ENCODE measurements around the gene PLPP7. TPM values are rescaled to one million over a fixed set of nuclear protein-coding genes. Genes with fewer than 3 reads are reported as not detected.
"Not testable (repeated sequence)": the region's sequence is repeated elsewhere in the genome, so short reads cannot be mapped to it uniquely, and the experiment has no call there.

Gene PLPP7
- total RNA-seq, 2 experiments from 2014 or later: 0.42 to 0.65 TPM

DNA sequence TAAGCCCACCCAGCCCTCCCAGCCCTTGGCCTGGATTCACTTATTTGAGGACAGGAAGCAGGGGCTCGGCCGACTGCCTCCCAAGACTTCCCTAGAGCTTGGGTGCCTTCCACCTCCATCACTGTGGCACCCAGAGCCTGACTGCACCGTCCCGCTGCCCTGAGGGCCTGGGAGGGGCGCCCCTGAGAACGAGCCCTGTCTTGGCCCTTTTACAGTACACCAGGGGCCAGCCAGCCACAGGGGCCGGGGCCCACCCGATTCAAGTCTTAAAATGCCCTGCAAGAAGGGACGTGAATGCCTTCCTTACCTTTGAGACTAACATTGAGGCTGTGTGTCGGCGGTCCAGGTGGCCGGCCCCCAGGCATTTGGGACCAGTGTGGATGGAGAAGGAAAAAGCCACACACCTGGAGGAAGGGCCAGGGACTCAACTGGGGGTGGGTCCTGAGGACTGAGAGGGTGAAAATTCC lies 30.1 kb upstream of the PLPP7 start:
- no peak for DNase-seq
- H3K9me3 Mint-ChIP-seq: no peaks in the 10 kb centered on the region
- POLR2A ChIA-PET: interaction anchor here (14.6 kb wide), 1 partner anchor 11 kb away, joined by 594 read pairs; the partner anchor contains the start of gene FAM78A
- ATAC-seq (ENCODE audit: low read depth): no peak
- peak overlapping the region; percentile 60 for H3K27ac Mint-ChIP-seq
- H3K27me3 Mint-ChIP-seq: no peaks in the 10 kb centered on the region
- H3K4me3 Mint-ChIP-seq: no peak overlapping the region
- peaks cover 48% of the 10 kb centered on the region for H3K4me1 Mint-ChIP-seq
- H3K36me3 Mint-ChIP-seq: peaks cover 34% of the 10 kb centered on the region

DNA sequence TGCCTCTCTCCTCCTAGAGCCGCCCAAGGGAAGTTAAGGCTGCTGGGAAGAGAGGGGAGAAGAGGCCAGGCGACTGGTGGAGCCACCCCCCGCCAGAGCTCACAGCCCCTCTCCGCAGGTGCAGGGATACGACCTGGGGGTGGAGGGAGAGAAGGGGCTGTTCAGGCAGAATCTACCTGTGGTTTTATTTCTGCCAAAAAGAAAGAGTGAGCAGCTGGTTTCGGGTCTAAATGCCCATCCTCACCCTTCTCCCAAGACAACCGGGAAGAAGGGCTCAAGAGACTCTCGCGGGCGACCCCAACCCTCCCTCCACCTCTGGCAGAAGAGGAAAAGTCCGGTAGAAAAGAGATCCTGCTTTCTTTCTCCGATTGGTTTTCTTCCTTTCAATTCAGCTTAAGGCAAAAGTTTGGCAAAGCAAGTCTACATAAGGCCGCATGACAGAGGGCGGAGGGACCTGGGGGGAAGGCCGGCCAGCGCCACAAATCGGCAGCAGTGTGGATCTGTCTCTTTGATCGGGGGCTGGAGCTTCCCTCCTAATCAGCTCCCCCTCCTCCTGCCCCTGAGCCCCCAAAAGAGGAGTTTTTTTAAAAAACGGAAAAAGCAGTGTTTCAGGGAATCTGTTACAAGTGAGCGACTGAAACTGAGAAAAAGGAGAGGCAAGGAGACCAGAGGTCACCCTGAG lies 29.5 kb upstream of the PLPP7 start:
- Mint-ChIP-seq H3K4me1 (peaks cover 51% of the 10 kb centered on the region), H3K36me3 (peaks cover 39% of the 10 kb centered on the region), H3K4me3 (no peak overlapping the region), H3K9me3 (no peaks in the 10 kb centered on the region), H3K27me3 (no peaks in the 10 kb centered on the region), H3K27ac (peak overlapping the region; percentile 43)
- POLR2A ChIA-PET: interaction anchor here (14.6 kb wide), 1 partner anchor 10 kb away, joined by 594 read pairs; the partner anchor contains the start of gene FAM78A
- ATAC-seq (ENCODE audit: low read depth) (no peak), DNase-seq (no peak)

DNA sequence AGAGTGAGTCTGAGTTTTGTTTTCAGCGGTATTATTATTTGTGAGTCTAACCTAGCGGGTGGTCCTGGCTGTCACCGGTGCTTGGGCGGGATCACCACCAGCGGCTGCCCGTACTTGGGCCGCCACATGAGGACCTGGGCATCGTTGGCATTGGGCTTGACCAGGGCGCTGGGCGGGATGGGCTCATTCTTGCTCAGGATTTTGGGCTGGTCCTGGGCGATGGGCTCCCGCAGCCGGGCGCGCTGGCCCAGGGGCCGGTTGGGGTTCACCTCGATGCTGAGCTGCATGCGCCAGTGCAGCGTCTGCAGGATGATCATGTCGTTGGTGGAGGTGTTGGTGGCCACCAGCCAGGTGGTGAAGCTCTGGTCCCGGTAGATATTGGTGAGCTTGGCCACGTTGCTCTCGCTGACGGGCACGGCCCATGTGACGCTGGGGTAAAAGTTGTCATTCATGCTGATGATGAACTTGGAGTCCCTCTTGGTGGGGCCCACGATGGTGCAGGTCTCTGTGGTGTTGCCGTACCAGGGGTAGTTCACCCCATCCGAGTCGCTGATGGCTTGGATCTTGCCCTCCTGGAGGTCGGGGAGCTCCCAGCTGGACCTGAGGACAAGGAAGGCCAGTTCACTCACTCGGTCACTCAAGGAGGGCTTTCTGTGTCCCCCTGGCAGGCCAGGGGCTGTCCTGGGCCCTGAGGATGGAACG lies 28.6 kb upstream of the PLPP7 start:
- POLR2A ChIA-PET: interaction anchor here (0.6 to 14.6 kb wide), 4 partner anchors 7 to 138 kb away, joined by 3 to 594 read pairs (median 4); partner anchors contain the start of gene FAM78A
- H3K27ac Mint-ChIP-seq: peak overlapping the region; percentile 43
- peaks cover 41% of the 10 kb centered on the region for H3K36me3 Mint-ChIP-seq
- no peaks in the 10 kb centered on the region for H3K27me3 Mint-ChIP-seq
- no peak for DNase-seq
- no peak for ATAC-seq (ENCODE audit: low read depth)
- no peak overlapping the region for H3K4me3 Mint-ChIP-seq
- no peaks in the 10 kb centered on the region for H3K9me3 Mint-ChIP-seq
- peaks cover 49% of the 10 kb centered on the region for H3K4me1 Mint-ChIP-seq

GRCh38 chr9:131262327-131263032 lies 27.0 kb upstream of the PLPP7 start:
- DNase-seq: no peak
- peak overlapping the region; percentile 58 for H3K4me3 Mint-ChIP-seq
- H3K36me3 Mint-ChIP-seq: peaks cover 44% of the 10 kb centered on the region
- no peaks in the 10 kb centered on the region for H3K9me3 Mint-ChIP-seq
- H3K27ac Mint-ChIP-seq: peak overlapping the region; percentile 75
- POLR2A ChIA-PET: interaction anchor here (0.6 to 14.7 kb wide), 6 partner anchors 7 to 138 kb away, joined by 3 to 594 read pairs (median 10); partner anchors contain the start of gene FAM78A
- H3K4me1 Mint-ChIP-seq: peaks cover 54% of the 10 kb centered on the region
- H3K27me3 Mint-ChIP-seq: no peaks in the 10 kb centered on the region
- ATAC-seq (ENCODE audit: low read depth): no peak

- not testable (repeated sequence) for H3K27me3 Mint-ChIP-seq; ATAC-seq (ENCODE audit: low read depth); H3K9me3 Mint-ChIP-seq; DNase-seq
- Mint-ChIP-seq H3K36me3 (peaks cover 43% of the 10 kb centered on the region), H3K4me1 (peaks cover 50% of the 10 kb centered on the region), H3K4me3 (peak overlapping the region; percentile 58), H3K27ac (peak overlapping the region; percentile 75)
- POLR2A ChIA-PET: interaction anchor here (1.2 to 14.7 kb wide), 4 partner anchors 8 to 16 kb away, joined by 5 to 594 read pairs (median 10); no protein-coding TSS in a partner anchor
Measured at GRCh38 chr9:131263033-131263343, 26.5 kb upstream of the PLPP7 start.

DNA sequence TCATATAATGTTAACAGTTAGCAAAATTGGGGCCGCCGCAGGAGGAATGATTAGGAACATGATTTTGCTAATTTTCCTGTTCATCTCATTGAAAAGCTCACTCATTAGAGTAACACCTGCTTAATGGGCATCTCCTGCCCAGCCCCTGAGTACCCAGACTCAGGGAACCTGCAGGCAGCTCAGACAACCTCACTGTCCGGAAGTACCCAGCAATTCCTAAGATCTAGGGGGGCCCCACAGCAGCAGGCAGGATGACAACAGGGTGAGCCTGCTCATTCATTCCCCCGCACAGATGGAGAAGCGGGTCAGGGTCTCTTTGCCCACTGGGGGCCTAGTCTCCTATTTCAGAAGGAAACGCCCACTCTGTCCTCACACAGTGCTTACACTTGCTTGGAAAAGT lies 25.8 kb upstream of the PLPP7 start:
- peaks cover 47% of the 10 kb centered on the region for H3K4me1 Mint-ChIP-seq
- ATAC-seq (ENCODE audit: low read depth) (no peak), DNase-seq (no peak)
- H3K27ac Mint-ChIP-seq: peak overlapping the region; percentile 99
- no peaks in the 10 kb centered on the region for H3K27me3 Mint-ChIP-seq
- H3K4me3 Mint-ChIP-seq: peak overlapping the region; percentile 100
- POLR2A ChIA-PET: interaction anchor here (1.0 to 14.7 kb wide), 6 partner anchors 8 to 26 kb away, joined by 3 to 594 read pairs (median 6); no protein-coding TSS in a partner anchor
- no peaks in the 10 kb centered on the region for H3K9me3 Mint-ChIP-seq
- peaks cover 40% of the 10 kb centered on the region for H3K36me3 Mint-ChIP-seq

GRCh38 chr9:131264231-131264630 lies 25.3 kb upstream of the PLPP7 start:
- no peaks in the 10 kb centered on the region for H3K9me3 Mint-ChIP-seq
- POLR2A ChIA-PET: interaction anchor here (1.0 to 14.7 kb wide), 6 partner anchors 8 to 26 kb away, joined by 3 to 594 read pairs (median 6); no protein-coding TSS in a partner anchor
- H3K4me3 Mint-ChIP-seq: peak overlapping the region; percentile 100
- DNase-seq (peak; percentile 55), ATAC-seq (ENCODE audit: low read depth) (peak; percentile 13)
- H3K27me3 Mint-ChIP-seq: no peaks in the 10 kb centered on the region
- peaks cover 40% of the 10 kb centered on the region for H3K36me3 Mint-ChIP-seq
- H3K27ac Mint-ChIP-seq: peak overlapping the region; percentile 99
- peaks cover 48% of the 10 kb centered on the region for H3K4me1 Mint-ChIP-seq

DNA sequence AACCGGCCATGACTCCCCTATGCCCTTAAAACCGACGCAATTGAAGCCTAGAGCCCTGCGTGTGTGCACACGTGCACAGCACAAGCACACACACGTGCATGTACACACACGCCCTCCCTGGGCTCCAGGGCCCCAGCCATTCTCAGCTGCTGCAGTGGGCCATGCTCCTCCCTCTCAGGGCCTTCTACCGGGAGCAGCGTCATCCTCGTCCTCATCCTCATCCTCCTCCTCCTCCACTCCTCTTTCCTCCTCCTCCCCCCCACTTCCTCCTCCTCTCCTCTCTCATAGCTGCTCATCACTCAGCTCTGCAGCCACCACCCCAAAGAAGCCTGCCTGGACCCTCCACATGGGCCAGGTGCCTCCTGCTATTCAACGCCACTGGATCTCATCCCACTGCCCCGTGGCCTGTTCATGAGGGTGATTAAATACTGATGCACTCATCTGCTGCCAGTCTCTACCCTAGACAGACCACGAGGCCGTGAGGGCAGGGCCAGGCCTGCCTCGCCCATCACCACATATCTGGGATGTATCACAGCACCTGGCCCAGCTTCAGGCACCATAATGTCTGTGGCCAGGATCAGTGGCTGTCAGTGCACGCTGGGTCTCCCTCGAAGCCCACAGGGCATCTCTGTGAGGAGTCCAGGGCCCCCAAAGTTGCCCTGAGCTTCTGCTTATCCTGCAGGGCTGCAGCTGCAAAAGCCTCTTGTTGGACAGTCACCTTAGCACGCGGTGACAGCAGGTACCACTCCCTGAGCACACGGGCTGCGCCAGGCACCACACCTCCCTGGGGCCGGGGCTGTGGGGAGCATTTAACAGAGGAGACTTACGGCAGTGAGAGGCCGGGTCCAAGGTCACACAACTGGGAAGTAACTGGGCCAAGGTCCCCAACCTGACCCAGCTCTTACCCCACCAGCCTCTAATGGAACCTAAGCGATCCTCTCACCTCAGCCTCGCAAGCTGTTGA lies 23.0 kb upstream of the PLPP7 start:
- ATAC-seq (ENCODE audit: low read depth) (peak; percentile 23), DNase-seq (peak; percentile 63)
- H3K9me3 Mint-ChIP-seq: no peaks in the 10 kb centered on the region
- peaks cover 39% of the 10 kb centered on the region for H3K36me3 Mint-ChIP-seq
- H3K4me1 Mint-ChIP-seq: peaks cover 65% of the 10 kb centered on the region
- peak overlapping the region; percentile 99 for H3K27ac Mint-ChIP-seq
- peak overlapping the region; percentile 100 for H3K4me3 Mint-ChIP-seq
- POLR2A ChIA-PET: interaction anchor here (3.5 to 14.7 kb wide), 4 partner anchors 9 to 29 kb away, joined by 23 to 594 read pairs (median 76); partner anchors contain the start of gene FAM78A
- H3K27me3 Mint-ChIP-seq: no peaks in the 10 kb centered on the region

DNA sequence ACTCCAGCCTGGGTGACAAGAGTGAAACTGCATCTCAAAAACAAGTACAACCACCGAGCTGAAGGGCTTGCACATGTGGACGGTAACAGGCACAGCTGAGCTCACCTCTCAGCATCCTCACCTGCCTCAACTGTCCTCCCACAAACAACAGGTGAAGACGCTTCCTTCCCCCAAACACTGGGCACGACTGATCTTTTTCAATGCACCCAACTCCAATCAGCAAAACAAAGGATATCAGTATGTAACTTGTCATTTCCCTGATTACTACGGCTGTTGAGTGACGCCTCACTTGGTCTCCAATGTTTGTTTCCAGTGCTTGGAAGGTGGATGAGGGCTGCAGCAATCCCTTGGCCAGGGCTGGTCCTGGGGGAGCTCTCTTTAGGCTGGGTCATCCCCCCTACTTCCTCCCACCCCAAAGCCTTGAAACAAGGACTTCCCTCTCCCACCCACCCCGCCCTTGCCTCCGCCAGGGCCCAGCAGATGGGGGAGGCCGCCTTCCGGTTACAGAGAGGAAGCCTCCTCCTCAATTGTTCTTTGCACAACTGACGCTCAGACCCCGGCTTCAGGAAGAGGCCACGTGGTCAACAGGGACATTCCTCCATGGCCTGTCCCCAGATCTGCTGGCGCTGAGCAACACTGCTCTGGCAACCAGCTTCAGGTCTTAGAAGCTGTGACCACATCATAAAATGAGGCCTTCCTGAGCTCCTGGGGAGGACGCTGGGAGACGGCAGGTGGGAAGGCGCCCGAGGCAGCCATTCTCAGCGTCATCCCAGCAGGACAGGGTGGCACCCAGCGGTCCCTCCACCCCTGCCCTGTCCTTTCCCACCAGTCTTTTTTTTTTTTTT lies 19.1 kb upstream of the PLPP7 start:
- Mint-ChIP-seq H3K36me3 (peaks cover 48% of the 10 kb centered on the region), H3K27ac (peak overlapping the region; percentile 99), H3K9me3 (no peaks in the 10 kb centered on the region), H3K4me3 (peak overlapping the region; percentile 100), H3K4me1 (peaks cover 50% of the 10 kb centered on the region), H3K27me3 (no peaks in the 10 kb centered on the region)
- peak; percentile 19 for ATAC-seq (ENCODE audit: low read depth)
- peak; percentile 68 for DNase-seq
- POLR2A ChIA-PET: interaction anchor here (0.7 to 14.7 kb wide), 6 partner anchors 9 to 1499 kb away, joined by 5 to 594 read pairs (median 26); partner anchors contain the start of gene NUP214

- not testable (repeated sequence) for H3K9me3 Mint-ChIP-seq; DNase-seq; ATAC-seq (ENCODE audit: low read depth); H3K27me3 Mint-ChIP-seq
- H3K4me3 Mint-ChIP-seq: peak overlapping the region; percentile 100
- peaks cover 53% of the 10 kb centered on the region for H3K36me3 Mint-ChIP-seq
- H3K4me1 Mint-ChIP-seq: peaks cover 48% of the 10 kb centered on the region
- POLR2A ChIA-PET: interaction anchor here (2.2 to 14.7 kb wide), 3 partner anchors 16 to 146 kb away, joined by 8 to 594 read pairs (median 110); partner anchors contain the start of gene NUP214
- H3K27ac Mint-ChIP-seq: peak overlapping the region; percentile 99
Measured at GRCh38 chr9:131271016-131271273, 18.6 kb upstream of the PLPP7 start.

DNA sequence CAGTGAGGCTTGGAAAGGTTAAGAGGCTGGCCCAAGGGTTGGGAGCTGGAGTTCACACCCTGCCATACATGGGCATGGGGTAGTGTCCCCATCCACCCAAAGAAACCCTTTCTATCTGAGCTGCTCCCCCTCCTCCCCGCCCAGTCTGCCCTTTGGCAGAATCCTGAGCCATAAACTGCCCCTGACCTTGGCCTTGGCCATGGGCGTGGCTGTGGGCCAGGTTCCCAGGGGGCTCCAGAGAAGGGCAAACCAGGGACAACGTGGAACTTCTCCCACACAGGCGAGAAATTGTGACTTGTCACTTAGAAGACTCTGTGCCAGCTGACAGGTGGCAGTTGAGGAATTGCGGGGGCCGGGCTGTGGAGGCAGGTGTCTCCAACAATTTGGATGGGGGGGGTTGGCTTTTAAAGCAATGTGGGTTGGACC lies 18.0 kb upstream of the PLPP7 start:
- H3K4me1 Mint-ChIP-seq: peaks cover 42% of the 10 kb centered on the region

More for the DNA sequence above, 18.0 kb upstream of the PLPP7 start:
- Mint-ChIP-seq H3K27me3 (no peaks in the 10 kb centered on the region), H3K9me3 (no peaks in the 10 kb centered on the region), H3K27ac (peak overlapping the region; percentile 99), H3K36me3 (peaks cover 53% of the 10 kb centered on the region), H3K4me3 (peak overlapping the region; percentile 100)
- DNase-seq (peak; percentile 44), ATAC-seq (ENCODE audit: low read depth) (no peak)
- POLR2A ChIA-PET: interaction anchor here (1.4 to 14.7 kb wide), 5 partner anchors 8 to 146 kb away, joined by 4 to 594 read pairs (median 8); partner anchors contain the start of gene NUP214
